Fibroblast of skin of right biceps (primary cell): ENCODE results near the gene KAT6B.
"Not testable (repeated sequence)": the region's sequence is repeated elsewhere in the genome, so short reads cannot be mapped to it uniquely, and the experiment has no call there.

Experiments
- DNase-seq: peaks from one replicate; pipeline ENCODE4 v3.0.0-alpha.2; 2013

Gene KAT6B

DNA sequence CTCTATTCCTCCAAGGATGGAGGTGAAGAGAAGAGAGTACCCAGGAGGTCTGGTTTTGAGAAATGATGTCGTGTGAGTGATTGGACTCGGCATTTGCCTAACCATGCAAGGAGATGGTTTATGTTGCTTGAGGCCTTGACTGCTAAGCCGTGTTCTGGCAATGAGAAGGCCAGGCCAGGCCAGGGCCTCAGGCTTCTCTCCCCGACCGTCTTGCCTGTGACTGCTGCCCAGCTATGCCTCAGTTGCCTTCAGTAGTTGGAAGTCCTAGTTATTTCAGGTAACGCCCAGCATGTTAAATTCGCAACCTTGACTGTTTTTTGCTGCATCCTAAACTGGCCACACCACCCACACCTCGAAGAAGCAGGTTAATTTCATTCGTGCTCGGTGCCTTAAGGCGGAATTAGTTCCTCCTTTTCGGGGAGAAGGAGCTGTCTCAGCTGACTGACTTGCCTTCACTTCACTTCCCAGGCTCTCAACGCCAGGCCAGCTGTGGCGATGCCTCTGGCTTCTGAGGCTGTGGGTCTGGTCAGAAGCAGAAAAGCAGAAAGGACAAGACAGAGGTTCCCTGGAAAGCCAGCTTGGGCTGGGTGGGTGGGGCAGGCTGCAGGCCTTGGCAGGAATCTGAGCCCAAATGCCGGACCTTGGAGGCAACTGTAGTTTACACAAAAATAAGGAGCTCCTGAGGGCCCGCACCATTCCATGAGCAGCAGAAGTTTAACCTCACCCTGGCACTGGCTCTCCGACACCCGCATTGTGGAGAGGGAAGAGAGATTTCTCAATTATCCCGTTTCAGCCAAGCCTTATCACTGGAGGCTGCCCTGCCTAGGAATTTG, 223.1 kb downstream of the KAT6B start:
- no peak for DNase-seq

DNA sequence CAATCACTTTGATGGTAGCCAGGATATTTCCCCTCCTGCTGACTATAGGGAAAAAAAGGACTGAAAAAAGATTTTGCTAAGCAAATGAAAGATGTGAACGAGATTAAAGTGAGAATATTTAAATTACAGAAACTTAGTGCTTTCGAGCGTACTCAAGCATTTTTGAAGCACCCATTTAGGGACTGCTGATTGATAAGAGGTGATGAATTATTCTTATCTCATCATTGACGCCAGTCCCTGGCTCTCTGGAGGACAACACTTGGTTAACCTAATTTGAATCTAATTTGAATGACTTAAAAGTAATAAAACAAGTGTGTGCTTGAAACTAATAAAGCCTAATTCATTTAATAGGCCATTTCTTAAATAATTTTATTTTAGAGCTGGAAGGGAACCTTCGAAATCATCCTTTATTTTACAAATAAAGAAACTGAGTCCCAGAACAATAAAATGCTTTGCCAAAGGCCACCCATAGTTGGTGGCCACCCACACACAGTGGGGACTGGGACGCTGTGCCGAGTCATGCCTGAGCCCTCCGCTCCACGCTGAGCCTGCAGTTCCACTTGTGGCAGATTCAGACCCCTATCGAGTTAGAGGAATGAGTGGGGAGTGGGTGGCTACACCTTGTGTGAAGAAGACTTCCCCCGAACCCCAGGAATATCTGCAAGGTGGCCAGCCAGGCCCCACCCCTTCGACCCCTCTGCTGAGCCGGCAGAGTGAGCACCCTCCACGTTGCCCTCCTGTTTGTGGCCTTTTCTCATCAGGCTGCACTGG, 223.9 kb downstream of the KAT6B start:
- no peak for DNase-seq

GRCh38 chr10:75051308-75051707, 224.9 kb downstream of the KAT6B start:
- DNase-seq: no peak

- not testable (repeated sequence) for DNase-seq
Observed at GRCh38 chr10:75055896-75056406, 229.6 kb downstream of the KAT6B start.

- DNase-seq: no peak
Observed at GRCh38 chr10:75057680-75058079, 231.3 kb downstream of the KAT6B start.

DNA sequence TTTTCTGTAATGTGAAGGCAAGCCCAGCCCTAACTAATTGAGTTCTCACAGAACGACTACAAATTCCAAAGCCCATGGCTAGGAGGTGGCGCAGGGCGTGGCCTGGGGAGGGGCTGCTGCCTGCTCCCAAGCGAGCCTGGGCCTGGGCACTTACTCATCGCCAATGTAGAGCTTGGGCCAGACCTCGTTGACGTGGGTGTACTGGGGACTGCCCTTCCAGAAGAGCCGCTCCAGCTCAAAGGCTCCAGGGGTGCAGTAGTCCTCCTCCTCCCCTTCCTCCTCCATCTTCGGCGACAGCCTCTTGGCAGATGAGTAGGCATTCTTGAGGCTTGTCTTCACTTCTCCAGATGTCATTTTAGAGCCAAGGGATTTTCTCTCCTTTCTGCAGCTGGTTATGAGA, 231.8 kb downstream of the KAT6B start:
- DNase-seq: peak; percentile 53

DNA sequence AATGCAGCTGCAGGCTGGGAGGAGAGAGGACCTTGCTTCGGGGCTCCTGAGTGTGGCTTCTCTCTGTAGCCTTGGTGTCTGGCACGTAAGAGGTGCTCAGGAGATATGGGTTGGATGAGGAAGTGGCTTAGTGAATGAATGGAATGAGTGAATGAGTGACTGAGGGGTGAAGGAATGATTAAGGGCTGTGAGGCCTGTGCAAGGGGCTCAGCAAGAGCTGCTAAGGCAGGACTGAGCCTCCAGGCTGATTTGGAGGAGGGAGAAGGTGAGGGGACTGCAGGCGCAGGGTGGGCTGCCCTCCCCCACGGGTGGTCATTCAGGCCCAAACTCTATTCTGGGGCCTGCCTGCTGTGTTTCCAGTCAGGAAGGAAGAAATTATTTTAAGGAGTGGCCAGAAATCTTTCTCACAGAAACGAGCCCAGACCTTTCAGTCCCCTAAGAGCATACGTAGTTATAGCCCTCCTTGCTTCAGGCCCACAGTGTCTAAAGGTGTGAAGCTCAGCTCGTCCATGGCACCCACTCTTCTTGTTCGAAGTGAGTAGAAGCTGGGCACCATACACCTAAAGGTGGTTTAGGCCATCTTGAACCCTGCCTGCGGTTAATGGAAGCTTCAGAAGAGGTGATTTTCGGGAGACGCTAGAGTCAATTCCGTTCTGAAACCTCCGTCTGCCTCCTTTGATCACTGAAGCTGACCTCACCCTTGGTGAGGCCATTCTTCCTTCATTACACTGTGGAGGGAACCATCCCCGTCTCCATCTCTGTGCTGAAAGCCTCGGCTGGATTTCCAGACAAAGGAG, 235.5 kb downstream of the KAT6B start:
- DNase-seq: no peak

DNA sequence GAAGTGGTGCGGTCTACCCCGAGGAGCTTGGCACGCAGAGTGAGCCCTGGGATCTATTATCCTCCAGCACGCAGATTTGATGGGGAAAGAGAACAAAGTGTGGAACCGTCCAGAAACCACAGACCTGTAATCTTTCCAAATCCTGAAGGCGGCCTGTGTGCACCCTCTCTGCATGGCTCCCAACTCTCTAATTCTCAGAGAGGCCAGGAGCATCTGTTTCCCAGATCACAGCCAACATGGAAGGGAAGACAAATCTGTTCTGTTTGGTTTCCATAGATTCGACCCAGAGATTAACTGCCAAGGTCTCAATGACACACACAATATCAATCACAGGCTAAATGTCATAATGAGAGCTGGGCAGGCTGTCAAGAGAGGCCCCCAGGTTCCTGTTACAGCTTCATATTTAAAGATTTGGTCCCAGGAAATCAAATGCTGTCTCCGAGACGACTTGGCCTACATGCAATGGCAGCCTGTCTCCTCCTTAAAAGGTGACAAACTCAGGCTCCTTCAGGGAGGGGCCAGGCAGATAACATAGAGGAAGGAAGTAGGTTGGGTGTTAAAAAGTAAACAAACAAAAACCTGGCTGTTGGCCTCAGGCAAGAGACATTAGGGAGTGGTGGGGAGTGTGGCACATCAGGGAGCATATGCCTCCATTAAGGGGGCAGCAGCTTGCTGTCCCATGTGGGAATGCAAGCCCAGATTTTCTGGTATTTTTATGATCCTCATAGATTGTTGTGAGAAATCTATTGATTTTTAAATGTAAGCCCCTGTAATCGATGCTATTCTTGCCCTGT, 236.3 kb downstream of the KAT6B start:
- DNase-seq: peak; percentile 88

DNA sequence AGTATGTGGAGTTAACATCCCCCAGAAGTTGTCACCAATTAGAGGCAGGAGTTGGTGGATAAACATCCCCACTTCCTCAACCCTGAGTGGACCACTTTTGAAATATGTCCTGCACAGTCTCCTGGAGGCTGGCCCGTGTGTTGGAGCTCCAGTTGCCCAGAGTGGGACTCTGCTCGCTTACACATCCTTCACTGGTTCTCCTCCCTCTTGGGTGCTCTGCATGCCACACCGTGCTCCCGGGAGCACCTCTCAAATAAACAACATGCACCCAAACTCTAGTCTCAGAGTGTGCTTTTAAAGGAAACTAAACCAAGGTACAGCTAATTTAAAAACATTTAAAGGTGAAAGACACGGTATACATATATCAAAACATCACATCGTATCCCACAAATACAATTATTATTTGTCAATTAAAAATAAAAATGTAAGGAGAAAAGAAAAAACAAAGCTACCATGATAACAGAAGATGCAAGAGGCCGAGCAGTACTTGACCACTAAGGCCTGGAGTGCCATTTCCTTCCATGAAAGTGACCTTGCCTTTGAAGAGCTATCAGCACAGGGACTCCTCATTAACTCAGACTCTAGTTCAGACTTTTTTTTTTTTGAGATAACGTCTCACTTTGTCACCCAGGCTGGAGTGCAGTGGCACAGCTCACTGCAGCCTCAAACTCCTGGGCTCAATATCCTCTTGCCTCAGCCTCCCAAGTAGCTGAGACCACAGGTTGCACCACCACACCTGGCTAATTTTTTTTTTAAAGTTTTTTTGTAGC, 237.2 kb downstream of the KAT6B start:
- no peak for DNase-seq

DNA sequence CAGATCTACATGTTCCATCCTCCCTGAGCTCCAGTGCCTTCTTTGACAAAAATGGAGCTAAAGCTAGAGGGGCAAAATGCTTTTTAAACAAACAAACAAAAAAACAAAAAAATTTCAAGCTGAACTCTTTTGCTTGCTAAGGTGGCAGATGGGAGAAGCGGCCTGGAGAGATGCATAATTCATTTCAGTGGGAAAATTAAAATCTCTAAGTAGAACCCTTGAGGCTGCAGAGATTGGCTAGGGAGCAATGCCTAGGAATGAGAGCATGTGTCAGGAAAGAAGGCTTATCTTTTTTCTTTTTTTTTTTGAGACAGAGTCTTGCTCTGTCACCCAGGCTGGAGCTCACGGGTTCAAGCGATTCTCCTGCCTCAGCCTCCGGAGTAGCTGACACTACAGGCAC, 238.7 kb downstream of the KAT6B start:
- no peak for DNase-seq

GRCh38 chr10:75066271-75066670, 239.9 kb downstream of the KAT6B start:
- DNase-seq: no peak

GRCh38 chr10:75067272-75067671, 240.9 kb downstream of the KAT6B start:
- no peak for DNase-seq

DNA sequence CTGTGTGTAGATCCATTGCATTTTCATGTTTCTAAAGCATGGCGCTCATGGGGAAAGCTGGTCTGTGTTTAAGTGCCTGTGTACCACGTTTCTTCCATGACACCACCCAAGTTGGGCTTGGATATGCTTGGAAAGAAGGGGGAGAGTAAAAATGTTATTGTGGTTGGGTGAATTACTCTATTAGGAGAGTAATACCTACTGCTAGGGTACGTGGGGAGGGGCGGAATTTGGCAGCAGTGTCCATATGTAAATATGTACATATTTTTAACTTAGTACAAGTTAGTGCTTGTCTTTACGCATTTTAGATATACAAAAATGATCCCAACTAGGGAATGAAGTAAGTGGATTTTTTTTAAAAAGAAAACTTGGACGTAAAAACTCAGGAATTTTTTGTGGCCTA, 242.1 kb downstream of the KAT6B start:
- DNase-seq: no peak

GRCh38 chr10:75070476-75070875, 244.1 kb downstream of the KAT6B start:
- no peak for DNase-seq

- DNase-seq: peak; percentile 49
Observed at GRCh38 chr10:75070961-75071428, 244.6 kb downstream of the KAT6B start.

GRCh38 chr10:75071756-75072155, 245.4 kb downstream of the KAT6B start:
- DNase-seq: no peak

- no peak for DNase-seq
Observed at GRCh38 chr10:75072727-75073126, 246.3 kb downstream of the KAT6B start.

- DNase-seq: no peak
Observed at GRCh38 chr10:75073442-75073841, 247.0 kb downstream of the KAT6B start.

GRCh38 chr10:75074711-75075445, 248.5 kb downstream of the KAT6B start:
- no peak for DNase-seq

GRCh38 chr10:75076348-75076747, 249.9 kb downstream of the KAT6B start:
- DNase-seq: no peak
